Fibroblast of lung (primary cell): ENCODE data around the gene MAPKAPK5. TPM values are rescaled to one million over a fixed set of nuclear protein-coding genes. Genes with fewer than 3 reads are reported as not detected.

Experiments used
- DNase-seq, 2 donors: peaks; one replicate each; pipeline versions ENCODE4 v3.0.0 to v3.0.0-alpha.2; 2010; ENCODE audit warnings: low read depth in 2 of 2
- H2AFZ ChIP-seq: 2 replicates; pipeline ENCODE4 v1.5.1; 2012; ENCODE audit warnings: low read length, control low read depth, inconsistent platforms
- H3K27ac ChIP-seq: 2 replicates; pipeline ENCODE4 v1.5.1; 2011; ENCODE audit warnings: low read length, control low read depth; ENCODE audit not compliant: insufficient read depth
- H3K27me3 ChIP-seq: 2 replicates; pipeline ENCODE4 v1.5.1; 2011; ENCODE audit warnings: mild to moderate bottlenecking, low read length; ENCODE audit not compliant: control insufficient read depth, insufficient read depth
- H3K36me3 ChIP-seq: 2 replicates; pipeline ENCODE4 v1.5.1; 2011; ENCODE audit warnings: low read length; ENCODE audit not compliant: control insufficient read depth, insufficient read depth
- H3K4me1 ChIP-seq: 2 replicates; pipeline ENCODE4 v1.5.1; 2011; ENCODE audit warnings: low read length; ENCODE audit not compliant: control insufficient read depth, insufficient read depth; ENCODE audit errors: extremely low read depth
- H3K4me2 ChIP-seq: 2 replicates; pipeline ENCODE4 v1.5.1; 2011; ENCODE audit warnings: low read length, control low read depth; ENCODE audit not compliant: insufficient read depth; ENCODE audit errors: extremely low read depth
- H3K4me3 ChIP-seq, 4 experiments: fragments of 200-600 bp in 1 of 4; sonication (generic) in 1 of 4; replicated peaks in 1 of 4; 2 replicates each; pipeline ENCODE4 v1.5.1; 2011 to 2016; ENCODE audit warnings: low read length in 4 of 4, low read depth in 3 of 4, mild to moderate bottlenecking in 3 of 4, control low read depth in 2 of 4, inconsistent platforms in 1 of 4, mixed read lengths in 1 of 4; ENCODE audit not compliant: insufficient read depth in 1 of 4; ENCODE audit errors: control extremely low read depth in 1 of 4
- H3K79me2 ChIP-seq: 2 replicates; pipeline ENCODE4 v1.5.1; 2012; ENCODE audit warnings: mild to moderate bottlenecking, low read length, inconsistent platforms; ENCODE audit not compliant: control insufficient read depth, insufficient read depth
- H3K9ac ChIP-seq: 2 replicates; pipeline ENCODE4 v1.5.1; 2011; ENCODE audit warnings: mild to moderate bottlenecking, low read length, control low read depth; ENCODE audit not compliant: insufficient read depth
- H3K9me3 ChIP-seq: 2 replicates; pipeline ENCODE4 v1.5.1; 2012; ENCODE audit warnings: low read depth, low read length; ENCODE audit not compliant: control insufficient read depth, insufficient read depth
- H4K20me1 ChIP-seq: 2 replicates; pipeline ENCODE4 v1.5.1; 2011; ENCODE audit warnings: low read length; ENCODE audit not compliant: control insufficient read depth, insufficient read depth; ENCODE audit errors: extremely low read depth
- CTCF ChIP-seq, 2 donors: IDR thresholded peaks in 1 of 2; conservative IDR thresholded peaks in 1 of 2; 1 replicate in 1 of 2; 2 replicates in 1 of 2; pipeline ENCODE4 v1.5.1; 2011 to 2012; ENCODE audit warnings: low read length in 2 of 2, control low read depth in 1 of 2, inconsistent platforms in 1 of 2, low read depth in 1 of 2, mild to moderate bottlenecking in 1 of 2
- EZH2 ChIP-seq: IDR thresholded peaks from 2 replicates; pipeline ENCODE4 v1.5.1; 2012; ENCODE audit warnings: low read length, control low read depth, mild to moderate bottlenecking; ENCODE audit errors: missing control alignments
- polyA plus RNA-seq, 2 donors: library from polyadenylated mRNA; depleted of rRNA in 1 of 2; stranded (reverse) in 1 of 2; unstranded in 1 of 2; fragments of >200 nt; gene quantifications; 2 replicates each; pipeline ENCODE4 v1.2.1, GENCODE V29; 2011 to 2012; ENCODE audit warnings: missing spikeins in 1 of 2
- total RNA-seq: library from RNA; depleted of rRNA; stranded (reverse); fragments of >200 nt; gene quantifications from 2 replicates; pipeline ENCODE4 v1.2.1, GENCODE V29; 2014

MAPKAPK5 gene
- total and polyA plus RNA-seq, 2 donors (not counting 1 experiment from before 2014, with no cell fraction given): 26.8 to 34.6 TPM

DNA sequence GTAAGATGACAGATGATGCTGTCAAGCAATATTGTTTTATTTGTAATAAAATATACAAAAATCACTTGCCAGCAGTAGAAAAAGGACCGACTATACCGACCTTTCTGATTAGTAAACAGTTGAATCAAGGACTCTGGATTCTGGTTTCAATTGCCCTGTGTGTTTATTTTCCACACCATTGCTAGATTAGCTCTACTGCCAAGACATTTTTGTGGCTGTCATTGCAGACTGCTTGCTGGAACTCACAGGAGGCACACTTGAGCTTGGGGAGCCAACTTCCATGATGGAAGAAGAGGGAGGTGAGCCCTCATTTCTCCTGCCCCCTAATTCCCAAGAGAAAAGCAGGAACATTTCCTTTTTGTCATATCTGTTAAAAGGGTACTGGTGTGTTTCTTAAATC lies 51.3 kb downstream of the MAPKAPK5 start:
- Histone ChIP-seq H3K27me3 (no peaks in the 10 kb centered on the region), H3K4me1 (no peaks in the 10 kb centered on the region), H3K79me2 (no peaks in the 10 kb centered on the region), H4K20me1 (no peaks in the 10 kb centered on the region), H3K9ac (no peak overlapping the region), H3K4me2 (no peak overlapping the region), H3K36me3 (peaks cover 13% of the 10 kb centered on the region), H3K27ac (no peak overlapping the region), H3K9me3 (no peaks in the 10 kb centered on the region), H3K4me3 (no peak overlapping the region), H2AFZ (no peak overlapping the region)
- DNase-seq: peak in 1 of 2 donors; percentile 28
- TF ChIP-seq CTCF (conservative IDR thresholded peaks at IDR 0.05 in 1 of 2, IDR thresholded peaks at IDR 0.05 in 1 of 2; ENCODE audit: low read depth in 1 of 2, low read length in 2 of 2) (no peak), EZH2 (no peak)

- DNase-seq: no peak
- Histone ChIP-seq H3K4me2 (no peak overlapping the region), H3K4me1 (no peaks in the 10 kb centered on the region), H3K27me3 (no peaks in the 10 kb centered on the region), H3K27ac (no peak overlapping the region), H4K20me1 (no peaks in the 10 kb centered on the region), H3K9ac (no peak overlapping the region), H3K36me3 (peaks cover 10% of the 10 kb centered on the region), H2AFZ (no peak overlapping the region), H3K4me3 (no peak overlapping the region), H3K9me3 (no peaks in the 10 kb centered on the region), H3K79me2 (no peaks in the 10 kb centered on the region)
- TF ChIP-seq CTCF (conservative IDR thresholded peaks at IDR 0.05 in 1 of 2, IDR thresholded peaks at IDR 0.05 in 1 of 2; ENCODE audit: low read depth in 1 of 2, low read length in 2 of 2) (no peak), EZH2 (no peak)
Measured at GRCh38 chr12:111894556-111894955, 52.5 kb downstream of the MAPKAPK5 start.

DNA sequence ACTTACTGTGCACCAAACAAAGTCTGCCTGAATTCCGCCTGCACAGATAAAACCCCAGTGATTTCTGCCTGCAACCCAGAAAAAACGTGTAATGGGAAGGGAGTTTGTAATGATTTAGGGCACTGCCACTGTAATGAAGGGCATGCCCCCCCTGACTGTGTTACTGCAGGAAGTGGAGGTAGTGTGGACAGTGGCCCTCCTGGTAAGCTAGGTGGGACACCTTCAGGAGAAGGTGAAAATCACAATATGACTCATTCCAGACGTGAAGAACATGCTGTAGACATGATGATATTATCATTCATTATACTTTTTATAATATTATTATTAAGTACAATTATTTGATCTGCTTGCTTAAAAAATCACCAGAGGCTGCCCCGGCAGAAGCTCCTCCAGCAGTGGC lies 59.2 kb downstream of the MAPKAPK5 start:
- Histone ChIP-seq H3K27ac (no peak overlapping the region), H3K4me1 (no peaks in the 10 kb centered on the region), H3K4me3 (no peak overlapping the region), H4K20me1 (no peaks in the 10 kb centered on the region), H3K9me3 (no peaks in the 10 kb centered on the region), H3K36me3 (peaks cover 4% of the 10 kb centered on the region), H3K4me2 (no peak overlapping the region), H2AFZ (no peak overlapping the region), H3K79me2 (no peaks in the 10 kb centered on the region), H3K9ac (no peak overlapping the region), H3K27me3 (no peaks in the 10 kb centered on the region)
- TF ChIP-seq EZH2 (no peak), CTCF (conservative IDR thresholded peaks at IDR 0.05 in 1 of 2, IDR thresholded peaks at IDR 0.05 in 1 of 2; ENCODE audit: low read depth in 1 of 2, low read length in 2 of 2) (no peak)
- DNase-seq: no peak
